ENCODE results near the gene SLC4A8. TPM values are rescaled to one million over a fixed set of nuclear protein-coding genes. Genes with fewer than 3 reads are reported as not detected.

The SLC4A8 gene
- polyA plus RNA-seq, 1 donor (not counting 4 experiments of a cell fraction or from before 2014, with no cell fraction given): 2.3 TPM

DNA sequence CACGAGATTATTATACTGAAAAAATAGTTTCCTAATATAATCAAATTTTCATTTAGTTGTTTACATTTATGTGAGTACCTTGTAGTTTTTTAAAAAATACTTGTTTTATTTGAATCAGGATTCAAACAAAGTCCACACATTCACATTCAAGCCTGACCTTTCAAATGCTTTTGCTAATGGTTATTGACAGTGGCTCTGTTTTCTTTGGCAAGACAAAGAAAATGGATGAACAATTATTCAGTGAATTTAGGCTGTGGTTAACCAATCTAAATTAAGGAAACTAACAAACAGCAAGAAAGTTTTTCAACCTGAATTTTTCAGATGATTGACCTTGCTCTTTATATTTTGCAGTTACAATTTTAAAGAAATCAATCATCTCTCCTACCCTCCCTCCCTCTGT lies 9.7 kb downstream of the SLC4A8 start:
- H3K9ac ChIP-seq (ENCODE audit: control insufficient read depth, extremely low read depth, insufficient read depth, low read length): no peak overlapping the region
- H3K9me3 ChIP-seq (ENCODE audit: control insufficient read depth, low read depth, low read length): no peaks in the 10 kb centered on the region
- H3K4me1 ChIP-seq (ENCODE audit: control insufficient read depth, extremely low read depth, insufficient read depth, low read length): no peaks in the 10 kb centered on the region
- no peaks in the 10 kb centered on the region for H3K36me3 ChIP-seq (ENCODE audit: control insufficient read depth in 2 of 2, extremely low read depth in 1 of 2, insufficient read depth in 2 of 2, low read length in 2 of 2)
- H4K20me1 ChIP-seq (ENCODE audit: control insufficient read depth, extremely low read depth, insufficient read depth, low read length): no peaks in the 10 kb centered on the region
- H3K9me1 ChIP-seq (ENCODE audit: control insufficient read depth, extremely low read depth, insufficient read depth, low read length): no peaks in the 10 kb centered on the region
- no peak for TF ChIP-seq EZH2 (IDR thresholded peaks at IDR 0.05; ENCODE audit: low read length)
- TF ChIP-seq CTCF (optimal IDR thresholded peaks at IDR 0.05 in 1 of 3, IDR thresholded peaks at IDR 0.05 in 1 of 3, conservative IDR thresholded peaks at IDR 0.05 in 1 of 3; ENCODE audit: extremely low read depth in 1 of 3, insufficient read depth in 2 of 3, low read length in 3 of 3): no peak
- H3K27me3 ChIP-seq (ENCODE audit: control insufficient read depth, extremely low read depth, insufficient read depth, low read length): no peaks in the 10 kb centered on the region
- no peak overlapping the region for H3K27ac ChIP-seq (ENCODE audit: control insufficient read depth, insufficient read depth, low read length)
- dilution Hi-C loops (cut with MboI; ENCODE audit: extremely low pct_ligation_motif_present, low sequenced_read_pairs): no loop called here
- no peak overlapping the region for H2AFZ ChIP-seq (ENCODE audit: control insufficient read depth, low read length)
- no peak overlapping the region for H3K4me2 ChIP-seq (ENCODE audit: control insufficient read depth, extremely low read depth, insufficient read depth, low read depth, low read length)
- DNase-seq (ENCODE audit: low read depth, low spot score): no peak
- no peak overlapping the region for H3K4me3 ChIP-seq (ENCODE audit: control insufficient read depth in 2 of 3, extremely low read depth in 1 of 3, insufficient read depth in 2 of 3, low read depth in 1 of 3, low read length in 3 of 3)
- no peak for FAIRE-seq
- H3K79me2 ChIP-seq (ENCODE audit: control insufficient read depth, insufficient read depth, low read length): no peaks in the 10 kb centered on the region

- Histone ChIP-seq H3K9ac (ENCODE audit: control insufficient read depth, extremely low read depth, insufficient read depth, low read length) (no peak overlapping the region), H3K36me3 (ENCODE audit: control insufficient read depth in 2 of 2, extremely low read depth in 1 of 2, insufficient read depth in 2 of 2, low read length in 2 of 2) (no peaks in the 10 kb centered on the region), H3K4me3 (ENCODE audit: control insufficient read depth in 2 of 3, extremely low read depth in 1 of 3, insufficient read depth in 2 of 3, low read depth in 1 of 3, low read length in 3 of 3) (no peak overlapping the region), H3K79me2 (ENCODE audit: control insufficient read depth, insufficient read depth, low read length) (no peaks in the 10 kb centered on the region), H3K4me2 (ENCODE audit: control insufficient read depth, extremely low read depth, insufficient read depth, low read depth, low read length) (no peak overlapping the region), H3K9me1 (ENCODE audit: control insufficient read depth, extremely low read depth, insufficient read depth, low read length) (no peaks in the 10 kb centered on the region), H3K4me1 (ENCODE audit: control insufficient read depth, extremely low read depth, insufficient read depth, low read length) (no peaks in the 10 kb centered on the region), H3K27ac (ENCODE audit: control insufficient read depth, insufficient read depth, low read length) (no peak overlapping the region), H3K27me3 (ENCODE audit: control insufficient read depth, extremely low read depth, insufficient read depth, low read length) (no peaks in the 10 kb centered on the region), H3K9me3 (ENCODE audit: control insufficient read depth, low read depth, low read length) (no peaks in the 10 kb centered on the region), H4K20me1 (ENCODE audit: control insufficient read depth, extremely low read depth, insufficient read depth, low read length) (no peaks in the 10 kb centered on the region), H2AFZ (ENCODE audit: control insufficient read depth, low read length) (no peak overlapping the region)
- FAIRE-seq (no peak), DNase-seq (ENCODE audit: low read depth, low spot score) (no peak)
- dilution Hi-C loops (cut with MboI; ENCODE audit: extremely low pct_ligation_motif_present, low sequenced_read_pairs): no loop called here
- no peak for TF ChIP-seq CTCF (optimal IDR thresholded peaks at IDR 0.05 in 1 of 3, IDR thresholded peaks at IDR 0.05 in 1 of 3, conservative IDR thresholded peaks at IDR 0.05 in 1 of 3; ENCODE audit: extremely low read depth in 1 of 3, insufficient read depth in 2 of 3, low read length in 3 of 3)
Observed at GRCh38 chr12:51437431-51437830, 12.8 kb downstream of the SLC4A8 start.
